Activated T-helper 1 cell treated with anti-CD3 and anti-CD28 coated beads, Interleukin-2, amount 50 U/mL, for 16 hours (primary cell): ENCODE measurements around the gene MORC1.
"Not testable (repeated sequence)": the region's sequence is repeated elsewhere in the genome, so short reads cannot be mapped to it uniquely, and the experiment has no call there.

Source experiments
- DNase-seq, 2 donors: peaks; one replicate each; pipeline ENCODE4 v3.0.0-alpha.2; 2020; ENCODE audit warnings: low read depth in 1 of 2, low spot score in 1 of 2

MORC1 gene

GRCh38 chr3:109117939-109118338, at the start of gene MORC1:
Gene MORC1, minus strand, starts transcription at chr3:109118134. Its CDS starts 75 bp downstream, at chr3:109118059.
- no peak for DNase-seq

GRCh38 chr3:109165905-109166304, 48.0 kb upstream of the MORC1 start:
- no peak for DNase-seq

GRCh38 chr3:109161487-109162123, 43.7 kb upstream of the MORC1 start:
- no peak for DNase-seq

GRCh38 chr3:109155828-109156227, 37.9 kb upstream of the MORC1 start:
- DNase-seq: no peak

- DNase-seq: no peak
These were observed 37.0 kb upstream of the MORC1 start for GRCh38 chr3:109154979-109155378.

- no peak for DNase-seq
These were observed 34.4 kb upstream of the MORC1 start for GRCh38 chr3:109152320-109152719.

- no peak for DNase-seq
These were observed 31.1 kb upstream of the MORC1 start for GRCh38 chr3:109149078-109149477.

GRCh38 chr3:109143646-109144045, 25.7 kb upstream of the MORC1 start:
- no peak for DNase-seq

GRCh38 chr3:109140318-109140717, 22.4 kb upstream of the MORC1 start:
- no peak for DNase-seq

- no peak for DNase-seq
These were observed 19.8 kb upstream of the MORC1 start for GRCh38 chr3:109137761-109138160.

- no peak for DNase-seq
These were observed 18.6 kb upstream of the MORC1 start, which contains the start of gene C3orf85 for GRCh38 chr3:109136523-109136922. Gene C3orf85, plus strand, starts transcription at chr3:109136719. Its CDS starts 129 bp downstream, at chr3:109136848.

- not testable (repeated sequence) for DNase-seq
These were observed 15.5 kb upstream of the MORC1 start for GRCh38 chr3:109133474-109133816.

GRCh38 chr3:109132801-109133473, 15.0 kb upstream of the MORC1 start:
- DNase-seq: no peak

- DNase-seq: no peak
These were observed 13.3 kb upstream of the MORC1 start for GRCh38 chr3:109131276-109131675.

- DNase-seq: no peak
These were observed 9.6 kb upstream of the MORC1 start for GRCh38 chr3:109127553-109127952.

- DNase-seq: no peak
These were observed 8.0 kb upstream of the MORC1 start for GRCh38 chr3:109125902-109126301.

- no peak for DNase-seq
These were observed 4.8 kb upstream of the MORC1 start for GRCh38 chr3:109122690-109123089.

GRCh38 chr3:109118584-109118983, 650 bp upstream of the MORC1 start:
- no peak for DNase-seq

GRCh38 chr3:109116031-109116430, 1.9 kb downstream of the MORC1 start:
- no peak for DNase-seq

GRCh38 chr3:109115451-109115850, 2.5 kb downstream of the MORC1 start:
- DNase-seq: no peak

- no peak for DNase-seq
These were observed 3.2 kb downstream of the MORC1 start for GRCh38 chr3:109114746-109115145.

- DNase-seq: no peak
These were observed 4.8 kb downstream of the MORC1 start for GRCh38 chr3:109112946-109113760.
